ENCODE results near the gene SLC43A2.

SLC43A2 gene

GRCh38 chr17:1627982-1628855 lies at the start of gene SLC43A2 (continued):
- TF ChIP-seq PRDM2 (tag by site-specific recombination; IDR thresholded peaks at IDR 0.05; ENCODE audit: borderline replicate concordance) (no peak), ZNF121 (tag by site-specific recombination; IDR thresholded peaks at IDR 0.05) (peak; percentile 78), ZNF175 (tag by site-specific recombination; IDR thresholded peaks at IDR 0.05) (no peak), ZNF2 (tag by site-specific recombination; IDR thresholded peaks at IDR 0.05) (peak; percentile 89), ZNF157 (tag by site-specific recombination; IDR thresholded peaks at IDR 0.05) (no peak), SP2 (tag by site-specific recombination; IDR thresholded peaks at IDR 0.05) (no peak; the same call in 1 of the 2 replicates), ZNF639 (tag by site-specific recombination; IDR thresholded peaks at IDR 0.05) (0 out of 2 replicates have a peak, but pooled peaks have one; percentile 37), ZNF747 (tag by site-specific recombination; IDR thresholded peaks at IDR 0.05) (no peak), ZNF114 (tag by site-specific recombination; IDR thresholded peaks at IDR 0.05) (no peak), ZNF677 (tag by site-specific recombination; IDR thresholded peaks at IDR 0.05) (no peak; the same call in 1 of the 2 replicates), HOXD13 (CRISPR knock-in tag; IDR thresholded peaks at IDR 0.05; ENCODE audit: borderline replicate concordance) (no peak), ZNF169 (tag by site-specific recombination; IDR thresholded peaks at IDR 0.05) (no peak; the same call in 1 of the 2 replicates), ZNF280C (tag by site-specific recombination; IDR thresholded peaks at IDR 0.05) (no peak), ZNF843 (tag by site-specific recombination; IDR thresholded peaks at IDR 0.05) (peak; percentile 68; the same call in 1 of the 2 replicates), ZNF624 (tag by site-specific recombination; IDR thresholded peaks at IDR 0.05) (no peak), ZNF416 (tag by site-specific recombination; IDR thresholded peaks at IDR 0.05) (no peak), ZNF837 (tag by site-specific recombination; IDR thresholded peaks at IDR 0.05) (peak; percentile 82; the same call in 1 of the 2 replicates), ZFP69B (tag by site-specific recombination; IDR thresholded peaks at IDR 0.05) (peak; percentile 88), ATF2 (tag by site-specific recombination; IDR thresholded peaks at IDR 0.05; ENCODE audit: low read depth) (no peak), ZNF571 (tag by site-specific recombination; IDR thresholded peaks at IDR 0.05) (no peak), ZNF488 (tag by site-specific recombination; IDR thresholded peaks at IDR 0.05) (no peak), KLF8 (tag by site-specific recombination; IDR thresholded peaks at IDR 0.05) (peak; percentile 90), ZNF132 (tag by site-specific recombination; IDR thresholded peaks at IDR 0.05; ENCODE audit: borderline replicate concordance) (no peak), ZNF530 (tag by site-specific recombination; IDR thresholded peaks at IDR 0.05; ENCODE audit: low read depth) (no peak), ZNF174 (tag by site-specific recombination; IDR thresholded peaks at IDR 0.05) (no peak), BCL11A (tag by site-specific recombination; IDR thresholded peaks at IDR 0.05; ENCODE audit: low read depth) (peak; percentile 54; the same call in 1 of the 2 replicates), ZNF510 (tag by site-specific recombination; IDR thresholded peaks at IDR 0.05; ENCODE audit: insufficient replicate concordance) (no peak), ZNF670 (tag by site-specific recombination; IDR thresholded peaks at IDR 0.05; ENCODE audit: low read depth) (no peak), ZNF248 (tag by site-specific recombination; IDR thresholded peaks at IDR 0.05) (no peak)
